Bronchial epithelial cell (primary cell): Measurements from ENCODE around the gene ROS1. TPM values are rescaled to one million over a fixed set of nuclear protein-coding genes. Genes with fewer than 3 reads are reported as not detected.
A peak's percentile ranks its signal among the peaks of the same experiment; 100 is the strongest.

Source experiments
- DNase-seq: peaks from one replicate; pipeline ENCODE4 v3.0.0-alpha.2; 2010; ENCODE audit warnings: low read depth
- FAIRE-seq: peaks from 2 replicates; lab custom pipeline; 2011; peaks lifted over from hg19 to GRCh38; lab: Jason Lieb, UNC
- H3K27me3 ChIP-seq: 2 replicates; pipeline ENCODE4 v1.5.1; 2011; ENCODE audit warnings: low read length; ENCODE audit not compliant: control insufficient read depth, insufficient read depth
- H3K36me3 ChIP-seq: 2 replicates; pipeline ENCODE4 v1.5.1; 2011; ENCODE audit warnings: low read length; ENCODE audit not compliant: control insufficient read depth, insufficient read depth
- H3K4me3 ChIP-seq: 2 replicates; pipeline ENCODE4 v1.5.1; 2011; ENCODE audit warnings: mild to moderate bottlenecking, low read depth, low read length, control low read depth
- total RNA-seq: library from RNA; depleted of rRNA; stranded (reverse); fragments of >200 nt; gene quantifications from 2 replicates; pipeline ENCODE4 v1.2.1, GENCODE V29; 2014
- TF ChIP-seq, protein P1 (sequence below): IDR thresholded peaks from 2 replicates; pipeline ENCODE4 v1.5.1; 2011; ENCODE audit warnings: mild to moderate bottlenecking, moderate library complexity, low read length, control low read depth, inconsistent platforms; ENCODE audit not compliant: insufficient read depth, severe bottlenecking

ROS1 gene
- total RNA-seq, 1 donor from 2014 or later = 0.26 TPM

DNA sequence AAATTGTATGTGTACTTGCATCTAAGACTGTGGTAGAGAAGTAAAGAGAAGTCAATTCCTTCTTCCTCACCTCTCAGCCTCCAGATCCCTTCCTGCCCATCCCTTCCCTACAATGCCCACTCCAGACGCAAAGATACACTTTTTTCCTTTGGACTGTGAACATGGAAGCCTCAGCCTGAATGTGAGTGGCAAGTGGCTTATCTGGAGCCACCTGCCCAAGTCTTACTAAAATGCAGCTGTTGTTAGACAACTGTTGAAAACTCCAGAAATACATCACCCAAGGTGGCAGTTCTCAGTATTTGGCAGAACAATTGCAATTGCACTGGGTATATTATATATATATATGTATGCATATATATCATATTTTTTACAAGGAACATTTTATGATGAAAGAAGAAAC is 152.9 kb downstream of the ROS1 start:
- no peaks in the 10 kb centered on the region for H3K36me3 ChIP-seq
- FAIRE-seq (no peak), DNase-seq (no peak)
- H3K4me3 ChIP-seq = no peak overlapping the region
- TF ChIP-seq, protein P1, sequence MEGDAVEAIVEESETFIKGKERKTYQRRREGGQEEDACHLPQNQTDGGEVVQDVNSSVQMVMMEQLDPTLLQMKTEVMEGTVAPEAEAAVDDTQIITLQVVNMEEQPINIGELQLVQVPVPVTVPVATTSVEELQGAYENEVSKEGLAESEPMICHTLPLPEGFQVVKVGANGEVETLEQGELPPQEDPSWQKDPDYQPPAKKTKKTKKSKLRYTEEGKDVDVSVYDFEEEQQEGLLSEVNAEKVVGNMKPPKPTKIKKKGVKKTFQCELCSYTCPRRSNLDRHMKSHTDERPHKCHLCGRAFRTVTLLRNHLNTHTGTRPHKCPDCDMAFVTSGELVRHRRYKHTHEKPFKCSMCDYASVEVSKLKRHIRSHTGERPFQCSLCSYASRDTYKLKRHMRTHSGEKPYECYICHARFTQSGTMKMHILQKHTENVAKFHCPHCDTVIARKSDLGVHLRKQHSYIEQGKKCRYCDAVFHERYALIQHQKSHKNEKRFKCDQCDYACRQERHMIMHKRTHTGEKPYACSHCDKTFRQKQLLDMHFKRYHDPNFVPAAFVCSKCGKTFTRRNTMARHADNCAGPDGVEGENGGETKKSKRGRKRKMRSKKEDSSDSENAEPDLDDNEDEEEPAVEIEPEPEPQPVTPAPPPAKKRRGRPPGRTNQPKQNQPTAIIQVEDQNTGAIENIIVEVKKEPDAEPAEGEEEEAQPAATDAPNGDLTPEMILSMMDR = no peak
- peaks cover 33% of the 10 kb centered on the region for H3K27me3 ChIP-seq

DNA sequence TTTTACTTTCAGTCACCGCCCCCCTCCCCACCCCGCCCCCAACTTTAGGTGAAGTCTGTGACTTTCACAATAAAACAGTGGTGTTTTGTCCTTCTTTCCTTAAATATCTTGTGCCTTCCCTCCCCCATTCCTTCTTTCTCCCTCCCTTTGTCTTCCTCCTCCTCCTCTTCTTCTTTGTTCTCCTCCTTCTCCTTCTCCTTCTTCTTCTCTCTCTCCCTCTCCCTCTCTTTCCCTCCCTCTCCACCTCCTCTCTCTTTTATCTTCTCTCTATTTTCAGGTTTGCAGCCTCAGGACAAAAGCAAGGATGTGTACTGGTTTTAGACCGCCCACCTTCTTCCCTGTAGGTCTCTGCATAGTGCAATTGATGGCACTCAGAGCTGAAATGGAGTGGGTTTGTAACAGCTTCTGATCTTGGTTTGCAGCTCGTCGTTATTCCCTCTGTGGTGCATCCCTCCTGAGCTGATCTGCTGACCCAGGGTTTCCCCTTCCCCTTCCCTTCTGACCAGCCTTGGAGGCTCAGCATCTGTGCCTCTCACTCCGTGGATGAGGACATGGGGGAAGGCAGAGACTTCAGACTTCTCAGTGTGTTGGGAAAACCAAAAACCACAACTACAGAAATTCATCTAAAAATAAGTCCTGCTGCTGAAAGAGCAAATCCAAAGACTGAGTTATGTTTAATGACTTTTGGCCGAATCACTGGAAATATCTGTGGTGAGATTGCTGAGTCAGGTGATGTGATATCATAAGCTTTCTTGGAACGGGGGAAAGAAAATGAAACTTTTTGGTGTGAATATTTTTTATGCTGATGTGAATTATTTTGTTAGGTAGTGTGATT is 153.5 kb downstream of the ROS1 start:
- Histone ChIP-seq H3K4me3 (no peak overlapping the region), H3K36me3 (no peaks in the 10 kb centered on the region), H3K27me3 (peaks cover 37% of the 10 kb centered on the region)
- TF ChIP-seq, protein P1 = no peak
- FAIRE-seq (no peak), DNase-seq (no peak)

DNA sequence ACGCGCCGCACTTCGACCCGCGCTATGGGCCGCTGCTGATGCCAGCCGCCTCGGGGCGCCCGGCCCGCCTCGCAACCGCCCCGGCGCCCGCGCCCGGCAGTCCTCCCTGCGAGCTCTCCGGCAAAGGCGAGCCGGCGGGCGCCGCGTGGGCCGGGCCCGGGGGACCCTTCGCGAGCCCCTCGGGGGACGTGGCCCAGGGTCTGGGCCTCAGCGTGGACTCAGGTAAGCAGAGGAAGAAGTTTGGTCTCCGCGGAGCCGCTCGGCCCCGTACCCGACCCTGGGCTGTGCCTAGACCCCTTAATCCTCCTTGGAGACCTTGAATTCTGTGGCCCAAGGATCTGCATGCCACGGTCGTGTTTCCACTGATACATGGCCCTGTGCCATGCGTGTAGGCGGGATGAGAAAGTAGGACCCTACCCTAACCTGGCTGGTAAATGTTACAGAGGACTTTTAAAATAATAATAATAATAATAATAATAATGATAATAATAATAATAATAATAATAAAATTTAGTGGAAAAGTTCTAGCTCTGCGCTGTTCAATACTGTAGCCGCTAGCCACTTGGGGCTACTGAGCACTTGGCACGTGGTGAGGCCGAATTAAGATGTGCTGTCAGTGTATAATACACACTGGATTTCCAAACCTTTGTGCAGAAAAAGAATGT is 154.8 kb downstream of the ROS1 start:
- peaks cover 49% of the 10 kb centered on the region for H3K27me3 ChIP-seq
- TF ChIP-seq, protein P1 = no peak
- H3K36me3 ChIP-seq = no peaks in the 10 kb centered on the region
- no peak overlapping the region for H3K4me3 ChIP-seq
- DNase-seq (no peak), FAIRE-seq (no peak)

DNA sequence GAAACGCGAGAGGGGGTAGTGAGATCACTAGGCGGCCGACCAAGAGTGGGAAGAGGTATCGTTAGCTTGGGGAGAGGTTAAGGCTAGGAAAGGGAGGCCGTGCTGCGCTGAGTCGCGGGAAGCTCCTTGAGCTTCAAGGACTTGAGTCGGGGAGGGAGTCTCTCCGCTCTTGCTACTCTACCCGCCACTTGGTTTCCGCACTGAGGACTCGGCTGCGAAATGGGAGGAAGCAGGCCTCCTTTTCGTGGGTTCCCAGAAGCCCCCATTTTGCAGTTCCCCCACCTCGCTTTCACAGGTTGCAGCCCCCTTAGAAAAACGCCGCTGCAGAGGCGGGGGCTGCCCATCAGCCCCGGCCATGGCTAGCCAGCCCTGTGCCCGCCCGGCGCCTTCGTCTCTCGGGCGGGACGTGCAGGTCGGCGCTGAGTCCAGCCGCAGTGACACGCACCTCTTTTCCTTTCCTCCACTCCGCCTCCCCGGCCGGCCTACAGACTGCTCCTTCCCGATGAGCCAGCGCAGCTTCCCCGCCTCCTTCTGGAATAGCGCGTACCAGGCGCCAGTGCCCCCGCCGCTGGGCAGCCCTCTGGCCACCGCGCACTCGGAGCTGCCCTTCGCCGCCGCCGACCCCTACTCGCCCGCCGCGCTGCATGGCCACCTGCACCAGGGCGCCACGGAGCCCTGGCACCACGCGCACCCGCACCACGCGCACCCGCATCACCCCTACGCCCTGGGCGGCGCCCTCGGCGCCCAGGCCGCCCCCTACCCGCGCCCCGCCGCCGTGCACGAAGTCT is 155.5 kb downstream of the ROS1 start:
- FAIRE-seq (no peak), DNase-seq (peak; percentile 13)
- H3K36me3 ChIP-seq = no peaks in the 10 kb centered on the region
- H3K27me3 ChIP-seq = peaks cover 55% of the 10 kb centered on the region
- peak overlapping the region; percentile 10 for H3K4me3 ChIP-seq
- TF ChIP-seq, protein P1 = no peak

DNA sequence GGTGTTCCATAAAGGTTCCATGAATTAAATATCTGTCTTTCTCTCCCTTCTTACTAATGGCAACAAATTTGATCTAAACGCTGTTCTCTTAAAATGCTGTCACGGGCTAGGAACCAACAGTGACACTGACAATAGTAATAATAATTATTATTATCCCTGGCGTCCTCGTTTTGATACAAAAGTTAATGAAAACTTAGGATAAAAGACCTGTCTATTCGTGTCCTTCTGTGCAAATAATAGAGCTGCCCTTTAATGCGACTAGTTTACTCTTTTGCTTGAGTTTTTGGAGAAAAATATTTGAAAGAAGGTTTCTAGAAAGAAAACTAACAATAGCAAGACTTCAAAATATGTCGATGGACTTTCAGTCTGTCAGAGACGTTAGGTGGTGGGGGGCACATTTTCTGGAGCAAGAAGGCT is 156.1 kb downstream of the ROS1 start:
- no peak overlapping the region for H3K4me3 ChIP-seq
- TF ChIP-seq, protein P1 = no peak
- no peak for FAIRE-seq
- DNase-seq = no peak
- peaks cover 60% of the 10 kb centered on the region for H3K27me3 ChIP-seq
- no peaks in the 10 kb centered on the region for H3K36me3 ChIP-seq
